BE2C (cell line): ENCODE measurements around the gene ACOT11. TPM values are rescaled to one million over a fixed set of nuclear protein-coding genes. Genes with fewer than 3 reads are reported as not detected.
A peak's percentile ranks its signal among the peaks of the same experiment; 100 is the strongest.

ENCODE experiments used
- DNase-seq: peaks from one replicate; pipeline ENCODE4 v3.0.0-alpha.2; 2020
- H3K27me3 ChIP-seq: fragments of 250-450 bp; sonication (Bioruptor Pico); 2 replicates; pipeline ENCODE4 v1.5.1; 2020; ENCODE audit warnings: mild to moderate bottlenecking
- H3K36me3 ChIP-seq: fragments of 250-450 bp; sonication (Bioruptor Pico); 2 replicates; pipeline ENCODE4 v1.5.1; 2020; ENCODE audit warnings: mild to moderate bottlenecking
- H3K4me1 ChIP-seq: fragments of 250-450 bp; sonication (Bioruptor Pico); 2 replicates; pipeline ENCODE4 v1.5.1; 2020
- H3K4me3 ChIP-seq: 2 replicates; pipeline ENCODE4 v1.5.1; 2011; ENCODE audit warnings: low read depth, low read length
- H3K9me3 ChIP-seq: fragments of 250-450 bp; sonication (Bioruptor Pico); 2 replicates; pipeline ENCODE4 v1.5.1; 2020
- polyA plus RNA-seq: library from polyadenylated mRNA; unstranded; fragments of >200 nt; gene quantifications from one replicate; pipeline ENCODE4 v1.2.1, GENCODE V29; 2012; ENCODE audit warnings: low read depth, missing spikeins; ENCODE audit not compliant: insufficient read length, insufficient read depth
- TF ChIP-seq, protein P1 (sequence below): IDR thresholded peaks from 2 replicates; pipeline ENCODE4 v1.5.1; 2012; ENCODE audit warnings: mild to moderate bottlenecking, low read depth, low read length

The ACOT11 gene
- polyA plus RNA-seq, result 6.9 TPM

- H3K4me3 ChIP-seq, result peak within 1 kb of the TSS; percentile 44
Observed at GRCh38 chr1:54547601-54548388, at the start of gene ACOT11. Gene ACOT11, plus strand, starts transcription at chr1:54548228. Its CDS starts 82 bp downstream, at chr1:54548310.

GRCh38 chr1:54498383-54499096 is 49.5 kb upstream of the ACOT11 start:
- DNase-seq, result no peak
- H3K4me3 ChIP-seq, result peak overlapping the region; percentile 42
- TF ChIP-seq, protein P1, sequence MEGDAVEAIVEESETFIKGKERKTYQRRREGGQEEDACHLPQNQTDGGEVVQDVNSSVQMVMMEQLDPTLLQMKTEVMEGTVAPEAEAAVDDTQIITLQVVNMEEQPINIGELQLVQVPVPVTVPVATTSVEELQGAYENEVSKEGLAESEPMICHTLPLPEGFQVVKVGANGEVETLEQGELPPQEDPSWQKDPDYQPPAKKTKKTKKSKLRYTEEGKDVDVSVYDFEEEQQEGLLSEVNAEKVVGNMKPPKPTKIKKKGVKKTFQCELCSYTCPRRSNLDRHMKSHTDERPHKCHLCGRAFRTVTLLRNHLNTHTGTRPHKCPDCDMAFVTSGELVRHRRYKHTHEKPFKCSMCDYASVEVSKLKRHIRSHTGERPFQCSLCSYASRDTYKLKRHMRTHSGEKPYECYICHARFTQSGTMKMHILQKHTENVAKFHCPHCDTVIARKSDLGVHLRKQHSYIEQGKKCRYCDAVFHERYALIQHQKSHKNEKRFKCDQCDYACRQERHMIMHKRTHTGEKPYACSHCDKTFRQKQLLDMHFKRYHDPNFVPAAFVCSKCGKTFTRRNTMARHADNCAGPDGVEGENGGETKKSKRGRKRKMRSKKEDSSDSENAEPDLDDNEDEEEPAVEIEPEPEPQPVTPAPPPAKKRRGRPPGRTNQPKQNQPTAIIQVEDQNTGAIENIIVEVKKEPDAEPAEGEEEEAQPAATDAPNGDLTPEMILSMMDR, result no peak

More at GRCh38 chr1:54547601-54548388, at the start of gene ACOT11:
- Histone ChIP-seq H3K27me3 (no peaks in the 10 kb centered on the region), H3K36me3 (no peaks in the 10 kb centered on the region), H3K4me1 (peaks cover 44% of the 10 kb centered on the region), H3K9me3 (no peaks in the 10 kb centered on the region)
- DNase-seq, result peak; percentile 90
- TF ChIP-seq, protein P1, result peak; percentile 62

DNA sequence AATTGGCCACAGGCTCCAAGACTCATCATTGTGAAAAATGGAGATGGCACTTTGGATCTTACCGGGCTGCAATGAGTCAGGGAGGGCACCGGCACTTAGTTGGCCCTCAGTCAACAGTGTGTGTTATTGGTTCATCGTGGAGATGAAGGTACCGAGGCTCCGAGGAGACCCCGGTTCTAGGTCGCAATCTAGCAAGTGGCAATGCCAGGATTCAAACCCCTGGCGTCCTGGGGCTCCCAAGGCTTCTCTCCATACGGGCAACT is 49.0 kb upstream of the ACOT11 start:
- Histone ChIP-seq H3K9me3 (no peaks in the 10 kb centered on the region), H3K27me3 (no peaks in the 10 kb centered on the region), H3K4me3 (peak overlapping the region; percentile 42), H3K4me1 (no peaks in the 10 kb centered on the region; the same call in 1 of the 2 replicates), H3K36me3 (no peaks in the 10 kb centered on the region)
- DNase-seq, result no peak
- TF ChIP-seq, protein P1, result no peak

More at GRCh38 chr1:54498383-54499096, 49.5 kb upstream of the ACOT11 start:
- Histone ChIP-seq H3K4me1 (no peaks in the 10 kb centered on the region; the same call in 1 of the 2 replicates), H3K27me3 (no peaks in the 10 kb centered on the region), H3K36me3 (no peaks in the 10 kb centered on the region), H3K9me3 (no peaks in the 10 kb centered on the region)

DNA sequence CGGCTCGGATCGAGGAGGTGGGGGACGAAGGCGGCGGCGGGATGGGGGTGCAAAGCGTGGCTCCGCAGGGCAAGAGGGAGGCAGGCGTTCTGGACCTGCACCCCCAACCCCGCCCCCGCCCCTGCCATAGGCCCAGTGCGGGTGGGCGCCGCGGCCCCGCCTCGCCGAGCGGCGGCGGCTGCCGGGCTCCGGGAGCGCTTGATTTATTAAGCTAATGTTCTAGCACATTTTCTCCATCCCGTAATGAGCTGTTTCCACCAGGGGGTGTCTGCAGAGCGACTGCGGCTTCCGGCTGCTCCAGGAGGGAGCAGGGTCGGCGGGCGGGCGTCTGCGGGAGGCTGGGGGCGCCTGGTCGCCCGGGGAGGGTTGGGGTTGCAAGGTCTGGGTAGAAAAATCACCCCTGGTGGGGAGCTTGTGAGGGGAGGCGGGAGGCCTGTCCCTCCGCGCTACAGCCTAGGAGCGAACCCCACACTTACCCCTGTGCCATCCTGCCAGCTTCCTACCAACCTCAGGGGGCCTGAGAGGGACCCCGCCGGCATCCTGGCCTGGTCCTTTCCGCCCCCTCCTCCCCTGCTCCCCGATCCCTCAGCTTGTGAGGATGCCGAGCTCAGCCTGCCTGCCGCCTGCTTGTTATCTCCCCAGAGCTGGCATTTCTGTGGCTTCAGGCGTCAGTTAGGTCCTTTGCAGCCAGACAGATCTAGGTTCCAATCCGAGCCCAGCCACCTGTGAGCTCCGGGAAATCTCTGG is 48.5 kb upstream of the ACOT11 start:
- no peaks in the 10 kb centered on the region for H3K27me3 ChIP-seq
- peak overlapping the region; percentile 42 for H3K4me3 ChIP-seq
- no peaks in the 10 kb centered on the region; the same call in 1 of the 2 replicates for H3K4me1 ChIP-seq
- no peaks in the 10 kb centered on the region for H3K36me3 ChIP-seq
- TF ChIP-seq, protein P1, result peak; percentile 24; the same call in 1 of the 2 replicates
- no peak for DNase-seq
- H3K9me3 ChIP-seq, result no peaks in the 10 kb centered on the region

GRCh38 chr1:54500107-54500431 is 48.0 kb upstream of the ACOT11 start:
- Histone ChIP-seq H3K4me1 (no peaks in the 10 kb centered on the region; the same call in 1 of the 2 replicates), H3K9me3 (no peaks in the 10 kb centered on the region), H3K4me3 (no peak overlapping the region), H3K36me3 (no peaks in the 10 kb centered on the region), H3K27me3 (no peaks in the 10 kb centered on the region)
- TF ChIP-seq, protein P1, result no peak
- DNase-seq, result no peak
